Measurements from ENCODE around the gene ITGB8. TPM values are rescaled to one million over a fixed set of nuclear protein-coding genes. Genes with fewer than 3 reads are reported as not detected.
"Not testable (repeated sequence)": the region's sequence is repeated elsewhere in the genome, so short reads cannot be mapped to it uniquely, and the experiment has no call there.

The ITGB8 gene
- total RNA-seq, 2 experiments from 2014 or later: not detected

DNA sequence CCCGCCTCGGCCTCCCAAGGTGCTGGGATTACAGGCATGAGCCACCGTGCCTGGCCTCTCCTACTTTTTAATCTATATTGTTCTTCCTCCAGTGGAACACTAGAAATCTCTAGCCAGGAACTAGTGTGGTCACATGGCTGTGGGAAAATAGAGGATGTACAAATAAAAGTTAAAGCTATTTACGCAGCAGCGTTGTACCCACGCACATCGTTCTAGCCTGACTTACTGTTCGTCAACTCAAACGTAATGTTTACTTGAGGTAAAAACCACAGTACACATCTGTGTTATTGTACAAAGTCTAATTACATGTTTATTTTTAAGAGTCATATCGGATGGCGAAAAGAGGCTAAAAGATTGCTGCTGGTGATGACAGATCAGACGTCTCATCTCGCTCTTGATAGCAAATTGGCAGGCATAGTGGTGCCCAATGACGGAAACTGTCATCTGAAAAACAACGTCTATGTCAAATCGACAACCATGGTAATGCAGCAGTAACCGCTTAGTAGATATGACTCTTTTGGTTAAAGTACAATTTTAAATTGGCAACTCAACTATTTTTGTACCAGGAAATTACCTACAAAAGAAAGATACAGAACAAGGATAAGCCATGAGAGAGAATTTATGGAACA, 50.8 kb downstream of the ITGB8 start:
- CTCF ChIA-PET: no interaction called here
- no peak for ATAC-seq
- no peaks in the 10 kb centered on the region for H3K4me1 Mint-ChIP-seq (ENCODE audit: low read depth)
- no peak overlapping the region for H3K4me3 Mint-ChIP-seq
- no peak for DNase-seq
- no peak overlapping the region for H3K27ac Mint-ChIP-seq
- no peaks in the 10 kb centered on the region for H3K9me3 Mint-ChIP-seq
- no peaks in the 10 kb centered on the region for H3K27me3 Mint-ChIP-seq
- H3K36me3 Mint-ChIP-seq (ENCODE audit: low read depth): no peaks in the 10 kb centered on the region
- POLR2A ChIA-PET: no interaction called here
- intact Hi-C loops (cut with micrococcal nuclease): no loop called here
- TF ChIP-seq, protein P1, sequence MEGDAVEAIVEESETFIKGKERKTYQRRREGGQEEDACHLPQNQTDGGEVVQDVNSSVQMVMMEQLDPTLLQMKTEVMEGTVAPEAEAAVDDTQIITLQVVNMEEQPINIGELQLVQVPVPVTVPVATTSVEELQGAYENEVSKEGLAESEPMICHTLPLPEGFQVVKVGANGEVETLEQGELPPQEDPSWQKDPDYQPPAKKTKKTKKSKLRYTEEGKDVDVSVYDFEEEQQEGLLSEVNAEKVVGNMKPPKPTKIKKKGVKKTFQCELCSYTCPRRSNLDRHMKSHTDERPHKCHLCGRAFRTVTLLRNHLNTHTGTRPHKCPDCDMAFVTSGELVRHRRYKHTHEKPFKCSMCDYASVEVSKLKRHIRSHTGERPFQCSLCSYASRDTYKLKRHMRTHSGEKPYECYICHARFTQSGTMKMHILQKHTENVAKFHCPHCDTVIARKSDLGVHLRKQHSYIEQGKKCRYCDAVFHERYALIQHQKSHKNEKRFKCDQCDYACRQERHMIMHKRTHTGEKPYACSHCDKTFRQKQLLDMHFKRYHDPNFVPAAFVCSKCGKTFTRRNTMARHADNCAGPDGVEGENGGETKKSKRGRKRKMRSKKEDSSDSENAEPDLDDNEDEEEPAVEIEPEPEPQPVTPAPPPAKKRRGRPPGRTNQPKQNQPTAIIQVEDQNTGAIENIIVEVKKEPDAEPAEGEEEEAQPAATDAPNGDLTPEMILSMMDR (IDR thresholded peaks at IDR 0.05): no peak

DNA sequence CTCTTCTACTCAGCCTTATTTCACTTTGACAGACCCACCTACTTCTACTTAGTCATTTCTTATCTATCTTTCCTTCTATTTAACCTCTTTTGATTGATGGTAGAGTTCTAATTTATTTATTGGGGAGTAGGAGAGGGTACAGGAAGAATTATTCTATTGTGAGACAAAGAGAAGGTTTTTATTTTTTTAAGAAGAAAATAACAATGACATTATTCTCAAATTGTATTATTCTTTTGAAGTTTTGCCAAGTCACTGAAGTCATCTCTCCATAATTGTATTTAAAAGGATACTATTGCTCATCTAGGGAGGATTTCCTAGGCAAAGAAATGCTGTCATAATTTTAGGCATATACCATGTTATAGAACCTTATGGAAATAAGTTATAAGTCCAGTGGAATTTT, 52.7 kb downstream of the ITGB8 start:
- Mint-ChIP-seq H3K27ac (no peak overlapping the region), H3K9me3 (no peaks in the 10 kb centered on the region), H3K4me1 (ENCODE audit: low read depth) (no peaks in the 10 kb centered on the region), H3K4me3 (no peak overlapping the region), H3K36me3 (ENCODE audit: low read depth) (no peaks in the 10 kb centered on the region), H3K27me3 (no peaks in the 10 kb centered on the region)
- TF ChIP-seq, protein P1 (IDR thresholded peaks at IDR 0.05): no peak
- POLR2A ChIA-PET: no interaction called here
- CTCF ChIA-PET: no interaction called here
- DNase-seq: no peak
- no peak for ATAC-seq
- intact Hi-C loops (cut with micrococcal nuclease): no loop called here

DNA sequence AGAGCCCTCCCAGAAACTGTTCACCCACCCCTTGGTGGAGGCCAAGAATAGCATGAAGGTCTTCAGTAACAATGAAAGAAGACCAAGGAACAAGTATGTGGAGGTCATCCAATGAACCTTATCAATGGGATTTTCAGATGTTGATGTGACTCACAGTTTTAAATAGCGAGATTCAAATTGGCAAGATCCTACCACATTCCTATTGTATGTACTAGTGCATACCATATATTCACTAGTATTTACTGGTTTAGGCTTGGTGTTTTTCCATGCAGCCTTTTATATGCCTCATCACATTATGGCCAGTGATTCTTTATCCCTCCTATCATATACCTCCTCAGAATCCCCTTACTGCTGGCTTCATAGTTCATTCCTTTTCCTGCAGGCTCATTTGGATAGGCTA, 54.4 kb downstream of the ITGB8 start:
- Mint-ChIP-seq H3K9me3 (no peaks in the 10 kb centered on the region), H3K4me3 (no peak overlapping the region), H3K36me3 (ENCODE audit: low read depth) (no peaks in the 10 kb centered on the region), H3K4me1 (ENCODE audit: low read depth) (no peaks in the 10 kb centered on the region), H3K27ac (no peak overlapping the region), H3K27me3 (no peaks in the 10 kb centered on the region)
- TF ChIP-seq, protein P1 (IDR thresholded peaks at IDR 0.05): no peak
- ATAC-seq (no peak), DNase-seq (no peak)
- intact Hi-C loops (cut with micrococcal nuclease): no loop called here
- ChIA-PET POLR2A (no interaction called here), CTCF (no interaction called here)

DNA sequence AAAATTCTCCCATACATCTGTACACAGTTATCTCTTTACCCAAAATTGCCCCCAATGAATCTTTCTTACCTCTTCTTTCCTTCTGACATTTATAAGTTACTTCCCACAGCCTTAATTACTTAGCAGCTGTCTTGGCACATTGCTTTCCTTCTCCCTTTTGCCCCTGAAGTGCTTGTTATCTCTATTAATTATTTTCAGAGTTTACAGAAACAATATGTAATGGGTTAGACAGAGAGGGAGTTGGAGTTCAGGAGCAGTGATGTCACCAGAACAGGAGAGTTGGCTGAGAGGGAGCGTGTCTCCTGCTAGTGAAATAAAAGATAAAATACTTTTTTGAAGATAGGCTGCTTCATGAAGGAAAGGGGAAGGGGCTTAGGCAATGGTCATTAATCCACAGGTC, 57.4 kb downstream of the ITGB8 start:
- no peak for DNase-seq
- H3K36me3 Mint-ChIP-seq (ENCODE audit: low read depth): no peaks in the 10 kb centered on the region
- H3K4me1 Mint-ChIP-seq (ENCODE audit: low read depth): no peaks in the 10 kb centered on the region
- ChIA-PET CTCF (no interaction called here), POLR2A (no interaction called here)
- ATAC-seq: no peak
- TF ChIP-seq, protein P1 (IDR thresholded peaks at IDR 0.05): no peak
- intact Hi-C loops (cut with micrococcal nuclease): no loop called here
- no peak overlapping the region for H3K27ac Mint-ChIP-seq
- no peaks in the 10 kb centered on the region for H3K27me3 Mint-ChIP-seq
- H3K4me3 Mint-ChIP-seq: no peak overlapping the region
- no peaks in the 10 kb centered on the region for H3K9me3 Mint-ChIP-seq

DNA sequence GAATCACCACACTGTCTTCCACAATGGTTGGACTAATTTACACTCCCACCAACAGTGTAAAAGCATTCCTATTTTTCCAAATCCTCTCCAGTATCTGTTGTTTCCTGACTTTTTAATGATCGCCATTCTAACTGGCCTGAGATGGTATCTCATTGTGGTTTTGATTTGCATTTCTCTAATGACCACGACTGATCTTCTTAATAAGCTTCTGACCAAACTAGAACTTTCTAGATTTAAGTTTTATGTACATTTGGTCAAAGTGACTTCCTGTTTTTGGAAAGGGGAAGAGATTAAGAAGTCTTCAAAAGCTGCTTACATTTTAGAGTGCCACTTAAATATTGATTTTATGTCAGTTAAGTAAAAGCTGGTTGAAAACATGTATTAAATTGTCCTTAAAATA, 58.5 kb downstream of the ITGB8 start:
- H3K27me3 Mint-ChIP-seq, CTCF ChIA-PET: not testable (repeated sequence)

More for the DNA sequence above, 58.5 kb downstream of the ITGB8 start:
- H3K9me3 Mint-ChIP-seq; ATAC-seq; H3K4me1 Mint-ChIP-seq (ENCODE audit: low read depth); DNase-seq; intact Hi-C loops (cut with micrococcal nuclease); H3K4me3 Mint-ChIP-seq; H3K27ac Mint-ChIP-seq; POLR2A ChIA-PET; H3K36me3 Mint-ChIP-seq (ENCODE audit: low read depth): not testable (repeated sequence)
